HepG2 (cell line): Measurements from ENCODE around the gene SNIP1. TPM values are rescaled to one million over a fixed set of nuclear protein-coding genes. Genes with fewer than 3 reads are reported as not detected.

Experiments used
- ATF7-NPFF ChIP-seq: sonication (generic); formaldehyde crosslinking; IDR thresholded peaks from 2 replicates; pipeline ENCODE4 v1.8.1; 2023; ENCODE audit warnings: mild to moderate bottlenecking, low read depth, missing genetic modification reagents, moderate library complexity
- BATF2 ChIP-seq: sonication (generic); formaldehyde crosslinking; IDR thresholded peaks from 2 replicates; pipeline ENCODE4 v1.8.0; 2022; ENCODE audit warnings: mild to moderate bottlenecking, missing genetic modification reagents, moderate library complexity
- CHD2 ChIP-seq: IDR thresholded peaks from 2 replicates; pipeline ENCODE4 v1.6.1; 2011; ENCODE audit warnings: low read depth, low read length, improper control_type of control experiment
- HNRNPUL1 ChIP-seq: fragments of 200-400 bp; formaldehyde crosslinking; IDR thresholded peaks from 2 replicates; pipeline ENCODE4 v1.6.1; 2017; ENCODE audit warnings: low read depth, mild to moderate bottlenecking, low read length, moderate library complexity
- JUNB ChIP-seq: sonication (generic); formaldehyde crosslinking; IDR thresholded peaks from 2 replicates; pipeline ENCODE4 v1.8.0; 2022; ENCODE audit warnings: missing genetic modification reagents, mild to moderate bottlenecking, borderline replicate concordance
- KDM1A ChIP-seq: IDR thresholded peaks from 2 replicates; pipeline ENCODE4 v1.6.1; 2016; ENCODE audit warnings: missing compliant biosample characterization
- MEIS1 ChIP-seq: sonication (generic); formaldehyde crosslinking; IDR thresholded peaks from 2 replicates; pipeline ENCODE4 v1.9.0; 2021; ENCODE audit warnings: mild to moderate bottlenecking, missing genetic modification reagents, moderate library complexity, borderline replicate concordance
- MXD1 ChIP-seq: sonication (generic); formaldehyde crosslinking; IDR thresholded peaks from 2 replicates; pipeline ENCODE4 v1.4.0; 2020; ENCODE audit warnings: mild to moderate bottlenecking, missing genetic modification reagents
- MYC ChIP-seq: sonication (generic); formaldehyde crosslinking; IDR thresholded peaks from 2 replicates; pipeline ENCODE4 v1.9.0; 2021; ENCODE audit warnings: missing genetic modification reagents, borderline replicate concordance
- PRDM15 ChIP-seq: sonication (generic); formaldehyde crosslinking; IDR thresholded peaks from 2 replicates; pipeline ENCODE4 v1.4.0; 2020; ENCODE audit warnings: missing genetic modification reagents
- SRSF1 ChIP-seq: fragments of 200-400 bp; formaldehyde crosslinking; optimal IDR thresholded peaks from 2 replicates; pipeline ENCODE3; 2017; ENCODE audit warnings: mild to moderate bottlenecking, low read depth, low read length, moderate library complexity
- STAG1 ChIP-seq: sonication (generic); formaldehyde crosslinking; IDR thresholded peaks from 2 replicates; pipeline ENCODE4 v1.4.0; 2020; ENCODE audit warnings: missing genetic modification reagents
- UBTF ChIP-seq: sonication (generic); formaldehyde crosslinking; IDR thresholded peaks from 2 replicates; pipeline ENCODE4 v1.4.0; 2020; ENCODE audit warnings: mild to moderate bottlenecking, missing genetic modification reagents
- ZNF17 ChIP-seq: sonication (generic); formaldehyde crosslinking; IDR thresholded peaks from 2 replicates; pipeline ENCODE4 v1.5.0; 2020; ENCODE audit warnings: mild to moderate bottlenecking, missing genetic modification reagents
- ZNF414 ChIP-seq: sonication (generic); formaldehyde crosslinking; IDR thresholded peaks from 2 replicates; pipeline ENCODE4 v1.5.0; 2020; ENCODE audit warnings: missing genetic modification reagents
- ZNF576 ChIP-seq: sonication (generic); formaldehyde crosslinking; IDR thresholded peaks from 2 replicates; pipeline ENCODE4 v1.4.0; 2020; ENCODE audit warnings: mild to moderate bottlenecking, missing genetic modification reagents
- ZNF710 ChIP-seq: sonication (generic); formaldehyde crosslinking; IDR thresholded peaks from 2 replicates; pipeline ENCODE4 v1.5.0; 2020; ENCODE audit warnings: mild to moderate bottlenecking, missing genetic modification reagents, borderline replicate concordance
- ZNF792 ChIP-seq: IDR thresholded peaks from 2 replicates; pipeline ENCODE4 v1.6.1; 2016
- polyA plus RNA-seq, 8 experiments: library from polyadenylated mRNA; depleted of rRNA in 3 of 8; stranded (reverse) in 7 of 8; unstranded in 1 of 8; fragments of >200 nt; fragmentation: Illumina TruSeq in 4 of 8; extraction: Trizol in 4 of 8; gene quantifications; 2 replicates each; pipeline versions ENCODE4 v1.2.1 to v1.2.3, GENCODE V29; 2011 to 2016; ENCODE audit warnings: low read depth in 4 of 8, missing spikeins in 1 of 8, mixed read lengths in 1 of 8; ENCODE audit not compliant: insufficient read depth in 1 of 8
- total RNA-seq, 5 experiments: library from RNA; depleted of rRNA; stranded (reverse); fragments of >200 nt; fragmentation: Illumina TruSeq; extraction: Trizol; gene quantifications; 2 replicates each; pipeline ENCODE4 v1.2.3, GENCODE V29; 2016; ENCODE audit warnings: low read depth in 1 of 5

Gene SNIP1
- total and polyA plus RNA-seq, 2 of the 13 experiments (the other 11 are each of a cell fraction or from before 2014, with no cell fraction given): 5.5 to 11.2 TPM

GRCh38 chr1:37514350-37515184 is 39.5 kb downstream of the SNIP1 start, which contains the start of gene MEAF6 (continued):
- TF ChIP-seq STAG1 (CRISPR knock-in tag) (peak; percentile 30), ATF7-NPFF (CRISPR knock-in tag) (peak; percentile 47; the same call in 1 of the 2 replicates), MEIS1 (CRISPR knock-in tag) (0 out of 2 replicates have a peak, but pooled peaks have one; percentile 39), CHD2 (no peak), ZNF792 (0 out of 2 replicates have a peak, but pooled peaks have one; percentile 39), ZNF17 (CRISPR knock-in tag) (no peak), MYC (CRISPR knock-in tag) (peak; percentile 89; the same call in 1 of the 2 replicates), KDM1A (CRISPR knock-in tag) (no peak), BATF2 (no peak), ZNF710 (CRISPR knock-in tag) (peak; percentile 13; the same call in 1 of the 2 replicates), ZNF576 (no peak), ZNF414 (CRISPR knock-in tag) (no peak; the same call in 1 of the 2 replicates), JUNB (CRISPR knock-in tag) (no peak), MXD1 (peak; percentile 93), SRSF1 (peak; percentile 53), PRDM15 (CRISPR knock-in tag) (peak; percentile 65; the same call in 1 of the 2 replicates), HNRNPUL1 (no peak), UBTF (CRISPR knock-in tag) (peak; percentile 88)
